NOMO-1 treated with dmso at 0.1 percent for 144 hours (cell line): ENCODE results near the gene FPR2.
"Not testable (repeated sequence)": the region's sequence is repeated elsewhere in the genome, so short reads cannot be mapped to it uniquely, and the experiment has no call there.

ENCODE experiments used
- DNase-seq: peaks from one replicate; lab custom pipeline; 2025; ENCODE audit not compliant: unreplicated experiment; lab: John Stamatoyannopoulos, UW

The FPR2 gene, protein sequence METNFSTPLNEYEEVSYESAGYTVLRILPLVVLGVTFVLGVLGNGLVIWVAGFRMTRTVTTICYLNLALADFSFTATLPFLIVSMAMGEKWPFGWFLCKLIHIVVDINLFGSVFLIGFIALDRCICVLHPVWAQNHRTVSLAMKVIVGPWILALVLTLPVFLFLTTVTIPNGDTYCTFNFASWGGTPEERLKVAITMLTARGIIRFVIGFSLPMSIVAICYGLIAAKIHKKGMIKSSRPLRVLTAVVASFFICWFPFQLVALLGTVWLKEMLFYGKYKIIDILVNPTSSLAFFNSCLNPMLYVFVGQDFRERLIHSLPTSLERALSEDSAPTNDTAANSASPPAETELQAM

GRCh38 chr19:51760697-51761356, at the start of gene FPR2:
FPR2 (plus strand) TSS chr19:51761180; CDS start chr19:51768659, 7,479 bp downstream.
- peak; percentile 47 for DNase-seq

DNA sequence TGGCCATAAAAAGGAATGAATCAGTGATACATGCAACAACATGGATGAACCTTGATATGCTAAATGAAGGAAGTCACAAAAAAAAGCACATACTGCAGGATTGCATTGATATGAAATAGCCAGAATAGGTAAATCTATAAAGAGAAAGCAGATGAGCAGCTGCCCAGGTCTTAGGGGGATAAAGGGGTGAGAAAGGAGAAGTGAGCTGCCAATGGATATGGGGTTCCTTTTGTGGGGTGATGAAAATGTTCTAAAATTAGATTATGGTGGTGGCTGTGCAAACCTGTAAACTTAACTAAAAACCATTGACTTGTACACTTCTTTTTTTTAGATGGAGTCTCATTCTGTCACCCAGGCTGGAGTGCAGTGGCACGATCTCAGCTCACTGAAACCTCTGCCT, 49.3 kb upstream of the FPR2 start:
- DNase-seq = no peak

DNA sequence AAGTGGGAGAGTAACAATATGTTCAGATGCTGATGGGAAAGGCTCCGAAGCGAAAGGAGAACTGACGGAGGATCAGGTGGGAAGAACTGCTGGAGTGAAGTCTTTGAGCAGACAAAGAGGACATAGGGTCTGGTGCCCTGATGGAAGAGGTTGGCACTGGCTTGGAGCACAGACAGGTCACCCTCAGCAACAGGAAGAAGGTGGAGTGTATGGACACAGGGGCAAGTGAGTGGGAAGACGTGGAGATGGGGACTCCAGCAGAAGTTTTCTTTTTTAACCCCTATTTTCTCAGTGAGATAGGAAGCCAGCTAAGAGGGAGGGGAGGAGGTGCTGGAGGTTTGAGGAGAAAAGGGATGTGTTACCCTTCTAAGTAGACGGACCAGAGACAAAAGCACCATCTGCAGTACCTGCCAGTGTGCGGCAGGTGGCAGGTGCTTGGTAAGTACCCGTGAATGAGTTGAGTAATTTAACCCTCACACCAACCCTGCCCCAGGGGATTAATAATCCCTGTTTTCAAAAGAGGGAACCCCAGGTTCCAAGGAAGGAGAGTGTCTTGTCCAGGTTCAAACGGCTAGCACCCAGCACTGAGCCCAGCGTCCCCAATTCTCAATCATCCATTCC, 48.4 kb upstream of the FPR2 start:
- no peak for DNase-seq

DNA sequence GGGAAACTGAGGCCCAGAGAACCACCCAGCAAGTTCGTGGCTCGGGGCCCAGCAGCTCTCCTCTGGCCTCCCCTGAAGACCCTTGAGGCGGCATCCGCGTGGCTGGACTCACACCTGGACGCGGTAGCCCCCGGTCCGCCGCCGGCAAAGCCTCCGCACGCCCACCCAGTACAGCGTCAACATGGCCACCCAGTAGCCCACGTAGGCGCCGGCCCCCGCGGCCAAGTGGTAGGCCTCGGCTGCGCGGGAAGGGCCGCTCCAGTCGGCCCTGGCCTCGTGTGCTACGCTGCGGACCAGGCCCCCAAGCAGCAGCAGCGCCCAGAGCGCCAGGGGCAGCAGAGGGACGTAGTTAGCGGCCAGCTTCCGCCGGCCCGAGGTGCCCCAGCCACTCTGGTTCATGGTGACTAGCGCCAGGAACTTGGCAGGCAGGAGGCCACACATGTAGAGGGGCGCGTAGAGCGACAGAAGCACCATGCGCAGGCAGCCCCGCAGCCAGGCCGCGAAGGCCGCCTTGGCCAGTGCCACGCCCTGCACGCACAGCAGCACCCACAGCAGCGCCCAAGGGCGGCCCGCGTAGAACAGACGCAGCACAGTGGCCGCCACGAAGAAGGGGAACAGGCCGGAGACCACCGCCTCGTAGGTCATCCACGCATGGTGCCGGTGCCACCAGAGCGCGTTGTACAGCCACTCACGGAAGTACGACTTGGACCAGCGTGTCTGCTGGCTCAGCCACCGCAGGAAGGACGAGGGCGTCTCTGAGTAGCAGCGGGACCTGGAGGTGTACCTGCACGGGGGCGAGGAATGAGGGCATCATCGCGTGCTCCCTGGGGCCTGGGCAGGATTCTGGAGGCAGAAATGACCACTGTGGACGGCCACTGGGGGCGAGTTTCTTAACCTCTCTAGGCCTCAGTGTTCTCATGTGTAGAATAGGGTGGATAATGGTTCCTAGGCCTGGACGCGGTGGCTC, 47.4 kb upstream of the FPR2 start:
- no peak for DNase-seq

DNA sequence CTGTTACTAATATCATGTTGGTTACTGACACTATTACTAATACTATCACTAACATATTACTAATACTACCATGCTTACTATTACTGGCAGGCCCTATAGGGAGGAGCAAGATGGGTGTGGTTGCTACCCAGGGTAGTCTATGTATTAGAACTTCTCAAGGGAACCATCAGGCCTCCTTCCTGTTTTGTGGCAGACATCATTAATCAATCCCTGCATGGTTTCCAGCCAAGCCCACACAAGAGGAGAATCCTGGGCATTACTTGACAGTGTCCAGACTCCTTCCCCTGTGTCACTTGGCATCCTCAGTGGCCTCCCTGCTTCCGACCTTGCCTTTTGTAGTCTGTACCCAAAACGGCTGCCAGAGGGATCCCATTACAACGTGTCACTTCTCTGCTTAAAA, 46.1 kb upstream of the FPR2 start:
- DNase-seq = no peak

GRCh38 chr19:51715850-51716249, 45.1 kb upstream of the FPR2 start:
- no peak for DNase-seq

DNA sequence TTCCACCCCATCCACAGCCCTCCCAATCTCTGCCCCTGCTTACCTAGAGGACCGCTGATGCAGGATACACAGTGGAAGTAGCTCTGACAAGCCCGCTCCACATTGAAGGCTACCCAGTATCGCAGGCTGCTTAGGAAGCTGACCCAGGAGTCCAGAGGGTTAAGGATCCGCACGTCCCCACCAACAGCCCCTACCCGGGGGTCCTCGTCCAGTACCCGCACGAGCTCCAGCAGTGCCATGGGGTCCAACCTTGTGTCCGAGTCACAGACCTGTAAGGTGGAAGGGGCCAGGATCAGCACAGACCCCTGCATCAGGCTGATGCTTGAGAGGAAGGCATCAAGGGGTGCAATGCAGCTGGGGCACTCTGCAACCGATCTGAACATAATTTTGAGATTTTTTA, 44.1 kb upstream of the FPR2 start:
- no peak for DNase-seq

DNA sequence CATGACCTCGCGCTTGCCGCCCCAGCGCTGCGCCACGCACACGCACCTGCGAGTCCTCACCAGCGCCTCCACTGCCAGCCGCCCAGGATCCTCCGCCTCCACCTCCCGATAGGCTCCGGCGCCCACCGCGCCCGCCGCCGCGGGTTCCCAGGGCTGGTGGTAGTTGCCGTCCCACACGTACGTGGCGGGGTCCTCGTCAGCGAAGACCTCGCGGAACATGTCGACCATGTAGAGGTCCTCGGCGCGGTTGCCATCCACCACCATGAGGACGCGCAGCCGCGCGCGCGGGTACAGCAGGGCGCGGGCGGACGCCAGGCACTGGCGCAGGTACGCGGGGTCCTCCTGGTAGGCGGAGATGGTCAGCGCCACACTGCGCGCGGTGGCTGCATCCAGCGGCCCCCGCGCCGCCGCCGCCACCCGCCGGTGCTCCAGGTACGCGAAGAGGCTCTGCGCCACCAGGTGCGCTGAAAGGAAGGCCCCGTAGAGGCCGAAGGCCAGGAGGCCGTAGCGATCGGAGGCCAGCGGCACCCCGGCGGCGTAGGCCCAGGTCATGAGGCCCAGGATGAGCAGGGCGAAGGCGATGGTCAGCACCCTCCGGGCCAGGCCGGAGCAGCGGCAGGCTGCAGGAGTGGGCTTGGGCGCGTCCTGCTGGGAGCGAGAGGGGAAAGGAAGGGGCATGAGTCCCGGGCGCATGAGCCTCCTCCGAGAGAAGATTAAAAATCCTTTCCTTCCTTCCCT, 41.6 kb upstream of the FPR2 start:
- no peak for DNase-seq

DNA sequence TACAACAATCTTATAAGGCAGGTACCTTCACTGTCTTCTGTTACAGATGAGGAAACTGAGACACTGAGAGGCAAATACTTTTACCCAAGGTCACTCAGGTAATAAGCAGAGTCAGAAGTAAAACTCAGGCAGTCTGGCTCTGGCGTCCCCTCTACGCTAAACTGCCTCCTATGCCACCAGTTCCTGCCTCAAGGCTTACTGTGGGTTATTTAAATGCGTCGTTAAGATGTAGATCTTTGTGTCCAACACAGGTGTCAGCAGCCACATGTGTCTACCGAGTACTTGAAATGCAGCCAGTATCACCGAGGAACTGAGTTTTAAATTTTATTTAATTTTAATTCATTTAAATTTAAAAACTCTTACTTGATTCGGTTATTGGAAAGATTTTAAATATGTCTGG, 39.1 kb upstream of the FPR2 start:
- no peak for DNase-seq

- DNase-seq = no peak
These were observed 38.5 kb upstream of the FPR2 start for GRCh38 chr19:51722492-51722891.

GRCh38 chr19:51724543-51724942, 36.4 kb upstream of the FPR2 start:
- DNase-seq = no peak

DNA sequence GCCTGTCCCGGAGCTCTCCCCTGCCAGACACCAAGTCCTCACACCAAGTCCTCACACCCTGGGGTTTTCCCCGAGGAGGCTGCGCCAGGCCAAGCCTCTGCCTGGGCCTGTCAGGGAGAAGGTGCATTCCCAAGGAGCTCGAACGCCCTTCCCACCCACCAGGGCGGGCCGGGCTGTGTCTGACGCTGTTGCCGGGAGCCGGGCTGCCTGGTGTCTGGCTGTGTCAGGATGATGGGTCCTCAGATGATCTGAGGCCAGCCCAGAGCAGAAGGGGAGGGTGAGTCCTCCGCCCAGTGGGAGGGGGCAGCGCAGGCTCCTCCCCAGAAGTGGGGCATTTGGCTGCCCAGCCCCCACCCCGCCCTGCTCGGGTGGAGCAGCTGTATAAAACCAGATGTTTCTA, 34.9 kb upstream of the FPR2 start:
- DNase-seq = no peak

GRCh38 chr19:51727349-51727880, 33.6 kb upstream of the FPR2 start:
- no peak for DNase-seq

DNA sequence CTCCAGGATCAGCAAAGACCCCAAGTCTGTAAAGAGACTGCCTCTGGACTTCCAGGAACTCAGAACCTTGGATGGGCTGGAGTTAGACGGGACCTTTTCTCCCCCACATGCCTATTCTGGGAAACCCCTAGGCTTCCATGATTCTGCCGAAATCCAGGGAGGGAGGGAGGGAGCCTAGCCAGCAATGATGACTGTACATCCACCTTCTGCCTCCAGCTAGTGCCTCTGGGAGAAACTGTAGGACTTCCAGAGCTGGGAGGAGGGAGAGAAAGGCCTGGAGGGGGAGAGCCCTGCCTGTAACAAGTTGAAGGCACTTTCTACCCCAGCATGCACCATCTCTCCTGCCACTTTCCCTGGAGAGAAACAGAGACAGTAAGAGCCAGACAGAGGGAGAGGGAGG, 31.2 kb upstream of the FPR2 start:
- no peak for DNase-seq

DNA sequence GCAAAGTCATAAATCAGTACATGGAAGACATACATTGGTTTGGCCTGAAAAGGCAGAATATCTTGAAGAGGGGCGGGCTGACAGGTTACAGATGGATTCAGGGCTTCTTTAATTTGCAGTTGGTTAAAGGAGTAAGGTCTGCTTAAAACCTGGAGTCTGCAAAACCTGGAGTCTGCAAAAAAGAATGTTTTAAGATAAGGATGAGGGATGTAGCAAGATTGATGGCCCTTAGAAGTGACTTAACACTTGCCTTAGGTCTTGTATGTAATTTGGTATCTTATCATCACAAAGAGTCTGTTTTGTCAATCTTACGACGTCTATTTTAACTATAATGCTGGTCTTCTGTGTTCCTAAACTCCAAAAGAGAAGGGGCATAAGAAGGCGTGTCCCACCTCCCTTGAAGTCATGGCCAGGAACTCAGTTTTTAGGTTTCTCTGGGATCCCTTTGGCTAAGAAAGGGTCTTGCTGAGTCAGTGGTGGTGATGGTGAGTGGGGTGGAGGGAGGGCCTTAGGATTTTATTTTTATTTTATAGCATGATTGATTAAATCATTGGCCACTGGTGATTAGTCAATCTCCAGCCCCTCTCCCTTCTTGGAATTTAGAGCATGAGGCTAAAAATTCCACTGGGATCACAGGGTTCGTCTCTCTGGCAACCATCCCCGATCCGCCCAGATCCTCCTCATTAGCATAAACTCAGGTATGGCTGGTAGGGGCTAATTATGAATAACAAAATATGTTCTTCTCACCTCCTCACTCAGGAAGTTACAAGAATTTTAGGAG, 27.0 kb upstream of the FPR2 start:
- DNase-seq = no peak

DNA sequence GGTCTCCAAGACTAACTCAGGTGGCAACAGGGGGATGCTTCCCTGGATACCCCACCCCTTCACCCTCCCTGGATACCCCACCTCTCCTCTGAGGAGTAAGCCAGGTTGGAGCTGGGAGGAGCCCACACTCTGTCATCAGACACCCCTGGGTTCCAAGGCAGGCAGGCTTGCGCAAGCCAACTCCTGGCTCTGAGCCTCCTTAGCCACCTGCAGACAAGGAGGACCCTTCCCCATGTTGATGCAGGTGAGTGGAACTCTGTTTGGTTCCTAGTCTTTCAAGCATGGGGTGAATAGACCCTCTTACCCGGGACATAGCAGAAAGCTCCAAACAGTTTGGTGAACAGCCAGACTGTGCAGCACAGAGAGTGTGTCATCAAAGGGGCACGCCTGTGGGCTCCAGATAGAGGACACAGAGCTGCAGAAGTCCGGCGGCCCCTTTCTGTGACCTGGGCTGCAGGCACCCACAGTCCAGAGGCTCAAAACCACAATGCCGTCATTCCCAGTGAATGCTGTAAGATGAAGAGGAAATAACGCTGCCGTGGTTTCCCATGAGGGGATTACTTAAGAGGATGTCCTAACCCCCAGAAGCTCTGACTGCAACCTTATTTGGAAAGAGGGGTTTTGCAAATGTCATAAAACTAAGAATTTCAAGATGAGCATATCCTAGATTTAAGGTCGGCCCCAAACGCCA, 25.1 kb upstream of the FPR2 start:
- peak; percentile 85 for DNase-seq

DNA sequence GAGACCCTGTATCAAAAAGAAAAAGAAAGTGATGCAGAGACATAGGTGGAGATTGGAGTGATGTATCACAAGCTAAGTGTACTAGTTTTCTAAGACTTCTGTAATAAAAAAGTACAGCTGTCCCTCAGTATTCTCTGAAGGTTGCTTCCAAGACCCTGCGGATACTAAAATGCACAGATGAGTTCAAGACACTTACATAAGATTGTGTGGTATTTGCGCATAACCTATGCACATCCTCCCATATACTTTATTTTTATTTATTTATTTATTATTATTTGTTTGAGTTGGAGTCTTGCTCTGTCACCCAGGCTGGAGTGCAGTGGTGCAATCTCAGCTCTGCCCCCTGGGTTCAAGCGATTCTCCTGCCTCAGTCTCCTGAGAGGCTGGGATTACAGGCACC, 23.6 kb upstream of the FPR2 start:
- DNase-seq = no peak

DNA sequence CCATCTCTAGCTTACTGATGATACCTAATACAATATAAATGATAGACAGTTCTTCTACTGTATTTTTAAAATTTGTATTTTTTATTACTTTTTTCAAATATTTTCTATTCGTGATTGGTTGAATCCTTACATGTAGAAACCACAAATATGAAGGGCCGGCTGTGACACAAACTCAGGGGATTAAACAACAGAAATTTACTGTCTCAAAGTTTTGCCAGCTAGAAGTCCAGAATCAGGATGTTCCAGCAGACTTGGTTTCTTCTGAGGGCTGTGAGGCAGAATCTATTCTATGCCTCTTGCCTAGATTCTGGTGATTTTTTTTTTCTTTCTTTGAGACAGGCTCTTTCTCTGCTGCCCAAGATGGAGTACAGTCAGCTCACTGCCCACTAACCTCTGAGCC, 23.1 kb upstream of the FPR2 start:
- no peak for DNase-seq

DNA sequence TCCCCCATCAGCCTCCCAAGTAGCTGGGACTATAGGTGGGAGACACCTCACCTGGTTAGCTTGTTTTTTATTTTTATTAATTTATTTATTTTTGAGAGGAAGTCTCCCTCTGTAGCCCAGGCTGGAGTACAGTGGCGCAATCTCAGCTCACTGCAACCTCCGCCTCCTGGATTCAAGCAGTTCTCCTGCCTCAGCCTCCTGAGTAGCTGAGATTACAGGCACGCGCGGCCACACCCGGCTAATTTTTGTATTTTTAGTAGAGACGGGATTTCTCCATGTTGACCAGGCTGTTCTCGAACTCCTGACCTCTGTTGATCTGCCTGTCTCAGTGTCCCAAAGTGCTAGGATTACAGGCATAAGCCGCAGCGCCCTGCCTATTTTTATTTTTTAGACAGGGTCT, 22.5 kb upstream of the FPR2 start:
- DNase-seq = not testable (repeated sequence)
